Activated effector memory CD4-positive, alpha-beta T cell treated with Interleukin-2 at 50 U/mL for 16 hours (primary cell): ENCODE measurements around the gene SLC5A1.

Experiments
- DNase-seq: peaks from one replicate; pipeline ENCODE4 v3.0.0-alpha.2; 2020

Gene SLC5A1

GRCh38 chr22:32052244-32052643, 9.2 kb downstream of the SLC5A1 start:
- no peak for DNase-seq

GRCh38 chr22:32052936-32053791, 10.1 kb downstream of the SLC5A1 start:
- DNase-seq, result no peak

GRCh38 chr22:32055069-32055468, 12.0 kb downstream of the SLC5A1 start:
- DNase-seq, result no peak

DNA sequence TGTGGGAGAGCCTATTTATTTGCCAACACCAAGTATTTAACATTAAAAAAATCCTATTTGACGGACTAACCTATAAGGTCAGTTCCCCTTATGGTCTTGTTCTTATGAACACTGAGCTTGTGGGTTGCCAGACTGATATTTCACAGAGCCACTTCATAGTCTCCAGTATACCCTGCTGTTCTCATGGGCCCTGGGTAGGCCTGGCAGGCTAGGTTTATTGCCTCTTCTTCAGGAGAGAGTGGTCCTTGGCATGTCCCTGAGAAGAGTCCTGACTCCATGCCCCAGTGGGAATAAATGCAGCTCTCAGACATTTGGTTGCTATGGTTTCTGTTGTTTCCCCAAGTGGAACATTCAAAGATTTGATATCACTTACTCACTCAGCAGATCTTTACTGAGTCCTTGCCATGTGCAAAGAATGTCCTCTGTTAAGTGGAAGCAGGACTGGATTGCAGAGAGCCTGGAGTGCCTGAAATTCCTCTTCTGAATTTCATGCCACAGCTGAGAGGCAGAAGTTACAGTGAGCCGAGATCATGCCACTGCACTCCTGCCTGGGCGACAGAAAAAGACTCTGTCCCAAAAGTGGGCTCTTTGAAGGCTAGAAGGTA, 15.7 kb downstream of the SLC5A1 start:
- DNase-seq, result no peak

GRCh38 chr22:32059426-32059825, 16.4 kb downstream of the SLC5A1 start:
- no peak for DNase-seq

DNA sequence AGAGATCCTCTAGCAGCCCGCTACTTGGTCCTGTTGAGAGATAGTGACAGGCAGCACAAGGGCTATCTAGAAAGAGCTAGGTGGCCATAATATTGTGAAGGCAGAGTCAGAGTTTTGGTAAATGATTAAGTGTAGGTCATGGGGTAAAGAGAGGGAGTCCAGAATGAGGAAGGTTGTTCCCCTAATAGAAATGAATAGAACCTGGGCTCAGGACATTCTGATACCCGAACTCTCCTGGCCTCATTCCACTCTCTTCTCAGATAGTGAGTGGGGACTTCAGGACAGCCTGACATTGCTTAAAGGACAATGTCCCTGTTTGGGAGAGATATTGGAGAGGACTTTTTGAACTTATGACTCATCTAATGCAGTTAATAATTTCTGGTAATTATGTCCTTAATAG, 20.6 kb downstream of the SLC5A1 start:
- DNase-seq, result no peak

DNA sequence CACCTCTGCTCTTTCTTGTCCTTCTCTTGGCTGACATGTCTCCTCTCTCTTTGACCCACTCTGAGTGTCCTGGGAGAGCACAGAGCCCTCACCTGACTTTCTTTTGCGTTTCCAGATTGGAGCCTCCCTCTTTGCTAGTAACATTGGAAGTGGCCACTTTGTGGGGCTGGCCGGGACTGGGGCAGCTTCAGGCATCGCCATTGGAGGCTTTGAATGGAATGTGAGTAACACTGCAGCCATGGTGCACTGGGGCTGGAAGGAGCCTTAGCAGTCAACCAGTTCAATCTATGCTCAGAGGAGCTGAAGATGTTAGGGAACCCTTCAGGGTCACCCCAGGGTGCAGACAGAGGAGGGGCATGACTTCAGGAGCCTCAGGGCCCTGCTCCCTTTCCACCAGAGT, 23.8 kb downstream of the SLC5A1 start:
- no peak for DNase-seq

DNA sequence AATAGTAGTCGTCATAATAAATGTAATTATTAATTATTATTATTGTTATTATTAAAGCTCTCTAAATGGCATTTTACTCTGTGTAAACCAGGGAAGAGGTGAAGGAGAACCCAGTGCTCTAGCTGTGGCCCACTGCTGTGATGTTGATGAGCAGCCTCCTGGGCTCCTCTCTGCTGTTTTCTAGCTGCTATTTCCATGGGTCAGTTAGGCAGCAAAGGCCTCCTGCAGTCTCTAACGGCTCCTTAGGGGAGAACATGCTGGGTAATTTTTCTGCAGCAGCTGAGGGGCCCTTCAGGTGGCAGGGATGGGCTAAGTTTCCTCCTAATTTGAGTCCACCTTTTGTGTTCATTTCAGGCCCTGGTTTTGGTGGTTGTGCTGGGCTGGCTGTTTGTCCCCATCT, 24.6 kb downstream of the SLC5A1 start:
- DNase-seq, result no peak

DNA sequence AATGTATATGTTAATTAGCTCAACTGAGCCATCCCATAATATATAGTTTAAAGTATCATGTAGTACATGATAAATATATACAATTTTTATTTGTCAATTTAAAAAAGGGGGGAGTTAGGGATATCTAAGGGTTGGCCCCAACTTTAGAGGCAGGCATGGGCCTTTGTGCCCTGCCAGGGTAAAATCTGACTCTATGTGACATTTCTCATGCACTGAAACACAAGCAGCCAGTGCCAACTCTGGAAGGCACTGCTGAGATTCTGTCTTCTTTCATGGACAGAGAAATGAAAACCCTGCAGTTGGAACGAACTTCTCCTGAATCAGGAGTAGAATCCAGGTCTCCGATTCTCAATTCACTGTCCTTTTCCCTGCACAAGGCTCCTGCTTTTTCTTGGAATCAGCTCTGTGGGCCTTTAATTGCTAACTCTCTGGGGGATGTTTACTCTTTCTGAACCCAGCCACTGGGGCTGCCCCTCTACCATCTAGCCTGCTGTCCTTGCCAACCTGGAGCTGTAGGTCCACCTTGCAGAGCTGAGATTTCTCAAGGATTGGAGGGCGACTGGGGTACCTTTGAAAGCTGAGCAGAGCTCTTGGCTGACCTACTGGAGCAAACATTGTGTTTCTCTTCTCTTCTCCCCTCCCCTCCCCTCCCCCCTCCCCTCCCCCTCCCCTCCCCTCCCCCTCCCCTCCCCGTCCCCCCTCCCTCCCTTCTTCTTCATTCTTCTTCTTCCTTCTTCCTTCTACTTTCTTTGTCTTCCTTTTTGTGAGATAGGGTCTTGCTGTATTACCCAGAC, 26.7 kb downstream of the SLC5A1 start:
- no peak for DNase-seq

DNA sequence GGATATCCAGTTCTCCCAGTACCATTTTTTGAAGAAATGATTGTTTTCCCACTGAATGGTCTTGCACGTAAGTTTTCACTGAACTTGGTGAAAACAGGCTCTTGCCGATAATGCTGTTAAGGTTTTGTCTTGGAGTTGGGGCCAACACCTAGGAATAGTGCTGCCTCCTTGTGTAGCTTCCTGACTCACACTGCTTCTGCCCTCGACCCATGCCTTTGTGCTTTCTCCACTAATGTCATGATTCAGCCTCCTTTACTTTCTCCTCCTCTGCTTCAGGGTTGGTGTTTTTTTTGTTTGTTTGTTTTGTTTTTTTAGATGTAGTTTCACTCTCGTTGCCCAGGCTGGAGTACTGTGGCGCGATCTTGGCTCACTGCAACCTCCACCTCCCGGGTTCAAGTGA, 30.2 kb downstream of the SLC5A1 start:
- no peak for DNase-seq

DNA sequence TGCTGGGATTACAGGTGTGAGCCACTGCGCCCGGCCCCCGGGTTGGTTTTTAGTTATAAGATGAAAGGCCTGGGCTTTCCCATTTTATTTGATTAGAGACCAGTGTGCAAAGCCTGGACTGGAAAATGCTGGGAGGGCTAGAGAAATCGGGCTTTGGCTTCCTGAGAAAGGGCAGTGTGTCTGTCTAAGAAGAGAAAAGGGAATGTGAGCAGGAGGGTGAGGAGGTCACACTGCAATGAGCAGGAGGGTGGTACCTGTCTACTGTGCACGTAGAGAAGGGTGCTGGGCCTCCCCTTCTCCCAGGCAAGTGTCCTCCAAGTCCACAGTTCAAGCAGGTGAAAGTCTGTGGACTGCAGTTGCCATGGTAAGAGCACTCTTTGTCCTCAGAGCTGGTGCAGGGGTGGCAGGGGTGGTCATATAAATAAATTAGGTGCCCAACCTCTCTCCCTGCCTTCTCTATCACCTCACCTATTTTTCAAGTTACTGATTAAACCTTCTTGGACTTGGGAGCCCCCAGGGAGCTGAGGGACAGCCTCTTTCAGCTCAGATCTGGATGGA, 30.8 kb downstream of the SLC5A1 start:
- DNase-seq, result no peak

DNA sequence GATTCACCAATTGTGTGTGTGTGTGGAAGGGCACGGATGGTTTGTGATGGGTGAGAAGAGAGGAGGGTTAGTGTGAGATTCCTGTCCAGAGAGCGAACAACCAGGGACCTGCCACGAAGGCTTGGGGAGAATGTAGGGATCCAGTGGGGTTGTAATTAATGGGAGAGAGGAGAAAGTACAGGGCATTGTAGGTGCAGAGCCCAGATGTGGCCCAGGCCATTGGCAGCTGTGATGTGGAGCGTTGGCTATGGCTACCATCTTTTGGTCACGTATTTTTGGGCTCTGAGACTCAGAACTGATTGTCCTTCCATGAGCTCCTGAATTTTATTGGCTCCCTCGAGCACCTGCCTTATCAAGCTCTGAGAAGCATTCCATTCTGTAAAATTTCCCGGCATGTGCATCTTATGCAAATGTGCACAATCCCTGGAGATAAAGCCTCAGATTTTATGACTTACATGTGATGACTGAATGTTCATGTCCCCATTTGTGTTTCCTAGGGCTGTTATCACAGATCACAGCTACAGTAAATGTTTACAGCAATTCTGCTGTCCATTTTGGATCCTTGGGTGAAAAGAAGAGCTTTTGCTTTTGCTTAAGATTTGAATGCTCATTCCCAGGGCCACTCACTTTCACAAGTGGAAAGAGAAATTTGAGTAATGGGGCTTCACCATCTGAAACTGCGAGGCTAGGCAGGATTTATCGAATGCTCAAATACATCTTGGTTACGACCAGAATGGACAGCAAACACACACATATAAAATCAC, 33.1 kb downstream of the SLC5A1 start:
- DNase-seq, result no peak

DNA sequence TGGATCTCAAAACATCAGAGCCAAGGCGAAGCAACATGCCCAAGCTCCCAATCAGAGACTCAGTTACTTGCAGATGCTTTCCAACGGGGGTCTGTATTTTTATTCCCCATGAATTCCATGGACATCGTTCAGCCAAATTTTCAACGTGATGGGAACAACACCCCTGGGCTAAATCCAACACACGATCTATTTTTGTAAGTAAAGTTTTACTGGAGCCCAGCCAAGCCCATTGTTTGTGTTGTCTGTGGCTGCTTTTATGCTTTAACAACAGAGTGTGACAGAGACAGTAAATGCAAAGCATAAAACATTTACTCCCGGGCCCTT, 33.7 kb downstream of the SLC5A1 start:
- DNase-seq, result no peak

DNA sequence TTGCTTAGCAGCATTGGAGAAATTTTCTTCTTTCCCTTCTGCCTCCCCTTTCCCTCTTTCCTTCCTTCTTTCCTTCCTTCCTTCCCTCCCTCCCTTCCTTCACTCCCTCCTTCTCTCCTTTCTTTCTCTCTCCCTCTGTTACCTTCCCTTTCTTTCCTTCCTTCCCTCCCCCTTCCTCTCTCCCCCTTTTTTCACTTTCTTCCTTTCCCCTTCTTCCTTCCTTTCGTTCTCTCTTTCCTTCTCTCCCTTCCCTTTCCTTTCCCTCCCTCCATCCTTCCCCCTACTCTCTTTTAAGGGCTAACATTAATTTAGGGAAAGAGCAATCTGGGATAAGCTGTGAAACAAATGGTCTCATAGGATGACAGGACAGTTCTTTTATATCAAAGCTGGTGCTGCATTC, 34.1 kb downstream of the SLC5A1 start:
- DNase-seq, result no peak

GRCh38 chr22:32079130-32080089, 36.3 kb downstream of the SLC5A1 start:
- DNase-seq, result no peak

GRCh38 chr22:32080904-32081303, 37.8 kb downstream of the SLC5A1 start:
- DNase-seq, result no peak

DNA sequence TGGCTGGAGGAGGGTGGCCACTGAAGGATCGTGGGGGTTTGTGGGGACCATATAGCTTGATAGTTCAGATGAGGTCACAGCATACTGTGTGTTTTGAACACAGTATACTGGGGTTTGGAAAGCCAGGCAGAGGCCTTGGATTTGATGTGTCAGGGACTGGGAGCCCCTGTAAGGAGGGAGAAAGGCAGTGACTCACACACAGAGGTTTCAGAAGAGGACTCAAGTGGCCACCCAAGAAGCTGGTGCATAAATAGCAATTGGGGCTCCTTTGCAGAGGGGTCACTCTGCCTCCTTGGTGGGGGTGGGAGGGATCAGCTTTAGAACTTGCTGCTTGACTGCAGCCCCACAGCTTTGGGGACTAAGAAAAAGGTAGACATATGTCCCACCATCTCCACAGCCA, 39.3 kb downstream of the SLC5A1 start:
- DNase-seq, result no peak

DNA sequence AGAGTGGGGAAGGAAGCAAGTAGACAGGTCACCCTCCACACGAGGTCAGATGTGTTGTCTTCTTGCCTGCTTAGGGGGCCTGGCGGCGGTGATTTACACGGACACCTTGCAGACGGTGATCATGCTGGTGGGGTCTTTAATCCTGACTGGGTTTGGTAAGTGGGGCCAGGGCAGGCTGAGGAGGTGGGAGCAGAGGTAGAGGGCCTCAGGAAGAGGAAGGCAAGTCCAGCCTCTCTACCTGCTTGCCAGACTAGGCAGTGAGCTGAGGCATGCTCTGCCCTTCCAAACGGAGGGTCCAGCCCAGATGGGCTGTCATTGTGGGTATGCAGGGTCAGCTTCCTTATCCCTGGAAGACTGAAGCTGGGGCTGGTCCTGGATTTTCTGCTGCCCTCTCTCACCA, 39.9 kb downstream of the SLC5A1 start:
- DNase-seq, result no peak

DNA sequence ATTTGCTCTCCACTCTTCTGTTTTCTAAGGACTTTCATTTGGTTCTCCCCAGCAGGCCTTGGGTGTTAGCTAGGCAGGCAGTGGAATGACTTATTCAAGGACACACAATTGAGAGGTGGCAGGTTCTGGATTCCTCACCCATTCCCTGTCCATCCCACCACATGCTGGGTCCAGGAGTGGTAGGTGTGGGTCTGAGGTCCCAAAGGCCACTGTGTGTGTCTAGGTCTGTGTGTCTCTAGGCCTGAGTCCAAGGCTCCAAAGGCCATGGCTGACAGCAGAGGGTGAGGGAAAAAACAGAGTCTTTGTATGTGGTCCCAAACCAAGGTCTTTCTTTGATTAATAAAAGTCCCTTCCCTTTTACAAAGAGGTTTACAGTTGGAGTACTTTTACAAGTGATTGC, 40.8 kb downstream of the SLC5A1 start:
- DNase-seq, result no peak

DNA sequence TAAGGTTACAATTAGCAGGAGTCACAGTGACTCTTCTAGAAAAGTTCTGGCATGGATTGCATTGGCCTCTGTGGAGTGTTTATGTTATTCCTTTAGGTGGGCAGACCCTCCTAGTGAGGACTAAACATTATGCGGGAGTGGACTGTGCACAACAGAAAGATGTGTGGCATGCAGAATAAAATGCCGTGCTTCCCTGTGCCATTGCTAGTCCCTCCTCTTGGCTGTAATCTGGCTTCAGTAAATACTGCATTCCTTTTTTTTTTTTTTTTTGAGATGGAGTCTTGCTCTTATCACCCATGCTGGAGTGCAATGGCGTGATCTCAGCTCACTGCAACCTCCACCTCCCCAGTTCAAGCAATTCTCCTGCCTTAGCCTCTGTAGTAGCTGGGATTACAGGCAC, 45.0 kb downstream of the SLC5A1 start:
- no peak for DNase-seq

GRCh38 chr22:32097018-32097417, 54.0 kb downstream of the SLC5A1 start:
- DNase-seq, result no peak
